SKM-1 treated with dmso at 0.1 percent for 144 hours (cell line): Measurements from ENCODE around the gene TMEM198.

Experiments used
- DNase-seq: peaks from one replicate; lab custom pipeline; 2025; ENCODE audit not compliant: unreplicated experiment; lab: John Stamatoyannopoulos, UW

The TMEM198 gene, protein sequence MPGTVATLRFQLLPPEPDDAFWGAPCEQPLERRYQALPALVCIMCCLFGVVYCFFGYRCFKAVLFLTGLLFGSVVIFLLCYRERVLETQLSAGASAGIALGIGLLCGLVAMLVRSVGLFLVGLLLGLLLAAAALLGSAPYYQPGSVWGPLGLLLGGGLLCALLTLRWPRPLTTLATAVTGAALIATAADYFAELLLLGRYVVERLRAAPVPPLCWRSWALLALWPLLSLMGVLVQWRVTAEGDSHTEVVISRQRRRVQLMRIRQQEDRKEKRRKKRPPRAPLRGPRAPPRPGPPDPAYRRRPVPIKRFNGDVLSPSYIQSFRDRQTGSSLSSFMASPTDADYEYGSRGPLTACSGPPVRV

DNA sequence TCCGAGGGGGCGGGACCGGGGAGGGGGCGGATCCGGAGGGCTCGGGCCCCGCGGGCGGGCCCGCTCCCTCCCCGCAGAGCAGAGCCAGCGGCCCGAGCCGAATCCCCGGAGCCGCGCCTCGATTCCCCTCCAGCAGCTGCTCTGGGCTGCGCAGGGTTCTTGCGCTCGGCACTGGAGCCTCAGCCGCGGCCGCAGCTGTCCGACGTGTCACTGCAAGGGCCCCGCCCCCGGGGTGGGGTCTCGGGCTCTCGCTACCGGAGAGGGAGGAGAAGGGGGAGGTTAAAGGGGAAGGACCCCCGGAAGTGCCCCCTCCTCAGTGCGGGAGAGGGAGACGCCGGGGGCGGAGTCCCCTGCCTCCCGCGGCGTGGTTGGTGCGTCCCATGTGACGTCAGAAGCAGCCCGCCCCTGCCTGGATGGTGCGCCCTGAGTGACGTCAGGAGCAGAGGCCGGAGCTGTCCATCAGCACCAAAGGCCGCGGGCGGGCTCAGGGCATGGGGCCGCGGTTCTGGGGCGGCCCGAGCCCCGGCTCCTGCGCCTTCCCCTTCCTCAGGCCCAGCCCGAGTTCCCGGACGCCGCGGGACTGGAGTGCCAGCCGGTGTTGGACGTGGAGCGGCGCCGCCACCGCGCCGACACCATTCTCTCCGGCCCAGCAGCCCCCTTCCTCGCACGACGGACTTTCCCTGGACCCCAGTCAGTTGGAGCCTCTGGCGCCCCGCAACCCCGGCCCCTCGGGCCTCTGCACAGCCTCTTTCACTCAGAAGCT, at the start of gene TMEM198, which contains the start of gene CHPF:
Gene TMEM198 (plus strand): TSS at position 433 of the 763 bp plus-strand sequence. CDS start 700 bp downstream, outside the sequence.
Gene CHPF (minus strand): TSS at position 214 of the 763 bp plus-strand sequence. CDS start 271 bp downstream, outside the sequence.
- DNase-seq = peak; percentile 92

DNA sequence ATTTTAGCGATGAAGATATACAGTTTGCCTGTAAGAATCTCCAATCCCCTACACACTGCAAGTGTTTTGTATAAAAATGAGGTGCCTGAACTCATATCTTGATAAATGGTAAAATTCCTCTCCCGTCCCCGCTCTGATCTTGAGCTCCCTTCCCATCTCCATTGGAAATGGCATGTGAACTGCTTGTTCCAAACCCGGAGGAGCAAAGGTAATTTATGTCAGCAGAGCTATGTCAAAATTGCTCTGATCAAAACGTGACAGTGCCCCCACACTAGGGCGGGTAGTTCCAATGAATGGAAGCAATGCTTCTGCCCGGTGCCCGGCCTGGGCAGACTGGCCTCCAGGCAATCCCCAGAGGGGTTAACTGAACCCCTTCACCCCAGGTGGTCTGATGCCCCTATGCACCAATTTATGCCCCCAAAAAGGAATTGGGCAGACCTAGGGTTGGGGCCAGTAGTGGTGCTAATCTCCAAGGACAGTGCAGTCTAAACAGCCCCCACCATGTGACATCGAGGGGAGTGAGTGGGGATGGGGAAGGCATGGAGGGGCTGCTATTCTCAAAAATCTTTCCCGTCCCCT, 48.8 kb upstream of the TMEM198 start:
- DNase-seq = no peak

DNA sequence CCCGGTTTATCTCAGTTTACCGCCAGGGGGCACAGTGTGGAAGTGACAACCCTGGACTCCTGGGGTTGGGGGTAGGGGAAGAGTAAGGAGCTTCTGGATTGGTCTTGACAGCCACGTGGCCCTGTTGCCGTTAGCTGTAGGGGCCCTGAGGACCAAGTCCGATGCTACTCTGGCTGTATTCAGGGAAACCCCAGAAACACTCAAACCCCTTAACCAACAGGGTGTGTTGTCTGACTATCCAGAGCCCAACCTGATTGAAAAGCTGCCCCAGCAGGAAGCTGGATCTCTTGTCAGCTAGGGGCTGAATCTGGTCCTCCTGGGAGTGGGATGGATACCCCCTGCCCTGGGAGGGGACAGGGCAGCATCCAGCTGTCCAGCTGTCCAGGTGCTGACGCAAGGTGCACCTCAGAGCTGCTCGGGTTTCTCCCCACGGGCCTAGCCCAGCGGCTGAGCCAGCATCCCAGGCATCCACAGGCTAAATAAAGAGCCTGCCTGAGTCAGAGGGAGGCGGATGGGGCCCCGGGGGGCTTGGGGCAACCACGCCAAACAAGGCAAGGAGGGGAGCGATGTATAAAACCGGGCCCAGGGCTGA, 48.2 kb upstream of the TMEM198 start:
- DNase-seq = peak; percentile 75

DNA sequence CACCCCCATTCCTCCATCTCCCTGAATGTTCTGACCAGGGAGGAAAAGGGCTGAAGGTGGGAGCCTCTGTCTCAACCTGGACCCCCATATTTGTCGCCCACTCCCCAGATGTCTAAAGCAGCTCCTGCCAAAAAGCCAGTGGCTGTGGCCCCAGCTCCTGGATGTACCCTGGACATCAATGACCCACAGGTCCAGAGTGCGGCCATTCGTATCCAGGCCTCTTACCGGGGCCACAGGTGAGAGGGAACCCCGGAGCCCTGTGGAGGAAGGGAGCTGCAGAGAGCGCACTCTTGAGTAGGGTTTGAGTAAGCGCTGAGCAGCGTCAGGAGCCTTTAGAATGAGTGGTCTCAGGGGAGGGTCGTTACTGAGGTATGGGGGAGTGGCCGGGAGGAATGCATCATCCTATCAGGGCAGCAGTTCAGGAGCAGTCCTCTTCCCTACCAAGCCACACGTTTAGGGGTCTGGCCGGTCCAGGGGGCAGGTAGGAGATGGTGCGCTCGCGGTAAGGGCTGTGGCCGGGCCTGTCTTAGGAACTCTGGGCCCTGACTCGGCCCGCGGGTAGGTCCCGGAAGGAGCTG, 47.5 kb upstream of the TMEM198 start:
- no peak for DNase-seq

DNA sequence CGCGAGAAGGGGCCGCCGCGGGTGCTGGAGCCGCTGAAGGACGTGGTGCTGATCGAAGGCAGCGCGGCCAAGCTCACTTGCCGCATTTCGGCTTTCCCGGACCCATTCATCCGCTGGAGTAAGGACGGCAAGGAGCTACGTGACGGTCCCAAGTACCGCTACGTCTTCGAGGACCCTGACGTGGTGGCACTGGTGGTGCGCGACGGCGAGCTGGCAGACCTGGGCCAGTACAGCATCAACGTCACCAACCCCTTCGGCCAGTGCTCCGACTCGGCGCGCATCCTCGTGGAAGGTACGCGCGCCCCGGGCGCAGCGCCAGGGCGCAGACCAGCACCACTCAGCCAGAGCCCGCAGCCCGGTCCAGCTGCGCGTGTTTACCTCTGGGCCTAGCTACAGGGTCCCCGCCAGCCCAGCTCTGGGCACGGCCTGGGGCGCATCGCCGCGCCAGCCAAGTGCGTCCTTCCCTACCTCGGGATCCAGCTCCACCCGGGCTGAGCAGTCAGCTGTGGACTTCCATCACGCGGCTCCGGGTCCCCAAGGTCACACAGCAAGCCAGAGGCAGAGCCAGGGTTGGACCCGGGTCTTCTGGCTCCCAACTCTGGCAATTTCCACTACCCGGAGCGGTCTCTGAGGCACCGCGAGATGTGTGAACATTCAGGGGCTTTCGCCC, 46.9 kb upstream of the TMEM198 start:
- no peak for DNase-seq

DNA sequence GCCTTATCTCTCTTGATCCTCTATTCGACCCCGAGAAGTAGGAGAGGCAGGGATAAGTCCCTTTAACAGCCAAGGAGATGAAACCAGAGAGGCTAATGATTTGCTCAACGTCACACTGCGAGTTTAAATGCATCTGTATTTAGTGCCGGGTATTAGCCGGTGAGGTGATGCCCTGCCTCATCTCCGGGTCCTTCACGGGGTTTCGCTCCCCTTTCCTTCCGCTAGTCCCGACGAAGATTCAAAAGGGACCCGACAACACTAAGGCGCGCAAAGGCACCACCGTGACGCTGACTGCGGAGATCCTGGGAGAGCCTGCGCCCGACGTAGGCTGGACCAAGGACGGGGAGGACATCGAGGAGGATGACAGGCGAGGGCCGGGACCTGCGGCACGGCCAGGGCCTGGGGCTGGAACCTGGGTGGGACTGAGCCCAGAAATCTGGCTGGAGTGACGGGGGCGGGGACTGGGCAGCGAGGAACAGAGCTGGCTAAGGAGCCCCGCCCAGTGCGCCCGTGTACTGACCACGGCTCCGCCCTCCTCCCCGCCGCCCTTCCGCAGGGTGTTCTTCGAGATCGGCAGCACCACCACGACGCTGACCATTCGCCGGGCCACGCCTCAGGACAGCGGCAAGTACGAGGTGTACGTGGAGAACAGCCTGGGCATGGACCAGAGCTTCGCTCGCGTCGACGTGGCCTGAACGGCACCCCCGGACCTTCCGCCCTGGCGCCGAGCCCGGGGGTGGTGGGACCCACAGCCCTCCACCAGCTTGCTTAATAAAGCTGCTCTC, 46.1 kb upstream of the TMEM198 start:
- peak; percentile 49 for DNase-seq

DNA sequence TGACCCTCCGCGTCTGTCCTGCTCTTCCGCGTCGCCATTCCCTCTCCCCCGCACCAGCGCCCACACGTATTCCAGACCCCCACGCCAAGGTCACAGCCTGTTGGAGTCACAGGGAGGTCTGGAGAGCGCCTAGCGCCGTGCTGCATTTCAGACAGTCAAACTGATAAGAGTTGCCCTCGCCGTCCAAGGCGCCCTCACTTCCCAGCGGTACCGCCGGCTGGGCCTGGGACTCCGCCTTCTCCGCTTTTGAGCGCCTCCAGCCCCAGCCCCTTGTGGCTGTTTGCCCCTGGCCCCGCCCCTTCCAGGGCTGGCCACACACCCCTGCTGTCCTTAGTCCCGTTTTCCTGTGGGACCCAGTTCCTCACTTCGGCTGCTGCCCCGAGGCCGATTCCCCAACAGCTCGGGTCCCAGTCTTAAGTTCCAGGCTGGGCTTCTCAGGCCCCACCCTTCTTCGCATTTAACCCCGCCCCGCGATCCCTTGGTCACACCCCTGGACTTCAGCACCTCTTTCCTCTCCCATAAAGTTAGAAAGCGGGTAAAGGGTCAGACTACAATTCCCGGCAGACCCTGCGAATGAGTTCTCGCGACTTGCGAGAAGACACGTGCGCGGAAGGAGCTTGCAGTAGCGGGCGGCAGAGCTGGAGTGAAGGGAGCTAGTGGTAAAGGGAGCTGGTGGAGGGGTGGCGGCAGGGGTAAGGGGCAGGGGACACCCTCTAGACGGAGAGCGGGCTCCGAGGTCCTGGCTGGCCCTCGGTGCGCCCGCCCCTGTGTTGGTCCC, 45.4 kb upstream of the TMEM198 start, which contains the start of gene GMPPA:
Gene GMPPA (plus strand): TSS at position 612 of the 778 bp plus-strand sequence. CDS start 1,085 bp downstream, outside the sequence.
- peak; percentile 97 for DNase-seq

DNA sequence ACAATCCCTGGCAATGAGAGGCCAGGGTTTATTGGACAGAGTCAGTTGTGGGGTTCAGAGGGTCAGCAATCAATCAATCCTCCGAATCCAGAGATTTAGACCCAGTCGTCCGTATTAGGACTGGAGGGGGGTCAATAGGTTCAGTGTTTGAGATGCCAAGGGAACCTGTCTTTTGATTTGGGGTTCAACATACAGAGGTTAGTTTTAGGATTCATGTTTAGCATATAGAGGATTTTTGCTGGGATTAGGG, 44.8 kb upstream of the TMEM198 start:
- no peak for DNase-seq

DNA sequence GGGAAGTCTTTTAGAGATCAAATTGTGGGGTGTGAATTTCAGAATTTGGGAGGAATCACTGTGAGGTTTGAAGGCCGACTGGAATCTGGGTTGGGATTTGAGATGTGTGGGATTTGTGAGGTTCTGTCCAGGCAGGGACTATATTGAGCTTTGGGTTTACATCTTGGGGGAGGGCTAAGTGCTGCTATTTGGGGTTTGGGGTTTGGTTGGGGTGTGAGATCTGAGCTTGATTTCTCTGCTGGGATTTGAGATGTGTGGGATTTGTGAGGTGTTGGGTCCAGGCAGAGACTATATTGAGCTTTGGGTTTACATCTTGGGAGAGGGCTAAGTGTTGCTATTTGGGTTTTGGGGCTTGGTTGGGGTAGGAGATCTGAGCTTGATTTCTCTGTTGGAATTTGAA, 44.3 kb upstream of the TMEM198 start:
- no peak for DNase-seq

DNA sequence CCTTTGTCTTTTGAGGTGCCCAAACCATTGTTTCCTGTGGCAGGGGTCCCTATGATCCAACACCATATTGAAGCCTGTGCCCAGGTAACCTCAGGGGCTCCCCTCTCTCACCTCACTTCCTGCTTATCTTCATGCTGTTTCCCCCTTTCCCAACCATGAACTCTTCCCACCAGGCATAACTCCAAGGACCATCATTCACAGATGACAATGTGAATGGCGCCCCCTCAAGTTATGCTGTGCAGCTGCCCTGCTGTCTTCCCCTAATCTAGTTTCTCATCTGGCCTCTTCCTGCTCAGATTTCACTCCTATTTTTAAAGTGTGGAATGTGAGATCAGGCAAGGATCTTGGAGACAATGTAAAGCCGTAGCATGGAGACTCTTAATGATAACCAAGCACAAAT, 43.7 kb upstream of the TMEM198 start:
- no peak for DNase-seq

DNA sequence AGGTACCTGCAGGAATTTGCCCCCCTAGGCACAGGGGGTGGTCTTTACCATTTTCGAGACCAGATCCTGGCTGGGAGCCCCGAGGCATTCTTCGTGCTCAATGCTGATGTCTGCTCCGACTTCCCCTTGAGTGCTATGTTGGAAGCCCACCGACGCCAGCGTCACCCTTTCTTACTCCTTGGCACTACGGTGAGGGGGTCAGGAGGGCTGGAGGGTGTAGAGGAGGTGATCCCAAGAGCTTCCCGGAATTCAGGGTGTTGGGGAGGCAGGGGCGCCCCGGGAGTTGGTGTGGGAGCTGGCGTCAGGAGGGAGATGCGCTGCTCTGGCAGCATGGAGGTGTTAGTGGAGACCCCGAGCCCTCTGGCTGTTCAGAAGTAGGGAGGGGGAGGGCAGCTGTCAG, 42.0 kb upstream of the TMEM198 start:
- no peak for DNase-seq

DNA sequence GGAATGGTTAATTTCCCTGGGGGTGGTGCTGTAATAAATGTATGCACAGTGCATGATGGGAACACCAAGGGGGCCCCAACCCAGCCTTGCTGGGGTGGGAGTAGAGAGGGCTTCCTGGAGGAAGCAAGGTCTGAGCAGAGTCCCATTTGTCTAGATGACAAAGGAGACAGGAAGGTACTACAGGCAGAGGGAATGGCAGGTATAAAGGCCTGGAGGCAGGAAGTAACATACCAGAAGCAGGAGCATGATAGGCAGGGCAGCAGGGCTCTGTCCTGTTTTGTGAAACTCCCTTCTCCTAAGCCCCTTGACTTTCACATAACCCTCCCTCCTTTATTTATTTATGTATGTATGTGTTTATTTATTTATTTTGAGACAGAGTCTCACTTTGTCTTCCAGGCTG, 41.2 kb upstream of the TMEM198 start:
- DNase-seq = no peak

DNA sequence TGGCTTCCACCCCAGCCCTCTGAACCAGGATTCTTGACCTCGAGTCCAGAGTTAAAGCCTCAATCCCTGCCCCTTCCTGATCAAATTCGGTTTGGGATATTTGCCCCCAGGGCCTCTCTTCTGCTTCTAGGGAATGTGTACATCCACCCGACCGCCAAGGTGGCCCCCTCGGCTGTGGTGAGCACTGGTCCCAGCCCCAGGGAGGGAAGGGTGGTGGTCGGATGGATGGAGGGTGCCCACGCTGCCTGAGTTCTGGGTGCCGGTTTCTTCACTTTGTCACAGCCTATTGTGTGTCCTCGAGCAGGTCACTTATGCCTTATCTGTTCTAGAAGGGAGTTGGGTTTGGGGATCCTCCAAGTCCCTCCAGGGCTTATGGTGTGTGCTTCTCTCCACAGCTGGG, 38.2 kb upstream of the TMEM198 start:
- no peak for DNase-seq

DNA sequence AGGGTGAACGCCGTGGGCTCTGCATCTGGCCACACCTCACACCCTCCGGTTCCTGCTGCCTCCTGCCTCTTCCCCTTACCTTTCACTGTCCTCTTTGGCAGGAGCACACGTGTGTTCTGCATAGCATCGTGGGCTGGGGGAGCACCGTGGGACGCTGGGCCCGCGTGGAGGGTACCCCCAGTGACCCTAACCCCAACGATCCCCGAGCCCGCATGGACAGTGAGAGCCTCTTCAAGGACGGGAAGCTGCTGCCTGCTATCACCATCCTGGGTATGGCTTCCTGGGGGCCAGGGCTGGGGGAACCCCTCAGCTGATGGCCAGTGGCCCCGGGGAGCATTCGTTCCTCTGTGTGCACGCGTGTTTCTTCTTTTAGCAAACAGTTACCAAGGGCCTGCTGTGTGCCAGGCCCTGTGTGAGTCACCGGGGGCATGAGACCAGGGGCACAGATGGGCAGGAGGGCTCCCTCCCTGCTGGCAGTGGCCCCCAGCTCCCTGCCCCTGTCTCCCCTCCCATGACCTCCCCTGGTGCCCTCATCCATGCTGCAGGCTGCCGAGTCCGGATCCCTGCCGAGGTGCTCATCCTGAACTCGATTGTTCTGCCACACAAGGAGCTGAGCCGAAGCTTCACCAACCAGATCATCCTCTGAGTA, 37.6 kb upstream of the TMEM198 start:
- no peak for DNase-seq

DNA sequence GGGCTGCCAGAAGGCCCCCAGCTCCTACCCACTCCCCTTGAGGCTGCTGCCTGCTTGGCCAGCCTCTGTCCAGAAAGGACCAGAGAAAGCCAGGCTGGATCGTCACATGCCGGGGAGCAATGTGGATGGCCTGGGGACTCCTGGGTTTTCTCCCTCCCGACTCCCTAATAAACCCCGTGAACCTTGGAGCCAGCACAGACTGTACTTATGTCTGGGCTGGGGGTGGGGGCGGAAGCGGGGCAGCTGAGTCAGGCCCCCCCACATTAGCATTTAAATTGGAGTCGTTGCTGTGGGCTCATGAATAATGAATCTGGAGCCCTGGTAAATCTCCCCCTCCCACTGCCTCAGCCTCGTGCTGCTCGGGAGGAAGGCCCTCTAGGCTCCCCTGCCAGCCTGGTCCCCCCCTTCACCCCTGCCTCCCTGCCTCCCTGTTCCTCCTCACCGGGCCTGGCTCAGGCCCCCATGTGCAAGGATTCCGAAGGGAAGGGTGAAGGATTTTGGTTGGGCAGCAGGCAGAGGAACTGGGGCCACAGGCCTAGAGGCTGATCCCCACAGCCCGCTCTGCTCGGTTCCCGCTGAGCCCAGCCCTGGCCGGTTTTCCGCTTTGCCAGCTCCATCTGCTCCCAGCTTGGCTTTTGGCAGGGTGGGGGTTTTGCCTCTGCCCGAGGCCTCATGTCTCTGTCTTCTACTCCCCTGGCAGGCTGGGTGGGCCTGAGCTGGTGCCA, 36.9 kb upstream of the TMEM198 start:
- DNase-seq = no peak

DNA sequence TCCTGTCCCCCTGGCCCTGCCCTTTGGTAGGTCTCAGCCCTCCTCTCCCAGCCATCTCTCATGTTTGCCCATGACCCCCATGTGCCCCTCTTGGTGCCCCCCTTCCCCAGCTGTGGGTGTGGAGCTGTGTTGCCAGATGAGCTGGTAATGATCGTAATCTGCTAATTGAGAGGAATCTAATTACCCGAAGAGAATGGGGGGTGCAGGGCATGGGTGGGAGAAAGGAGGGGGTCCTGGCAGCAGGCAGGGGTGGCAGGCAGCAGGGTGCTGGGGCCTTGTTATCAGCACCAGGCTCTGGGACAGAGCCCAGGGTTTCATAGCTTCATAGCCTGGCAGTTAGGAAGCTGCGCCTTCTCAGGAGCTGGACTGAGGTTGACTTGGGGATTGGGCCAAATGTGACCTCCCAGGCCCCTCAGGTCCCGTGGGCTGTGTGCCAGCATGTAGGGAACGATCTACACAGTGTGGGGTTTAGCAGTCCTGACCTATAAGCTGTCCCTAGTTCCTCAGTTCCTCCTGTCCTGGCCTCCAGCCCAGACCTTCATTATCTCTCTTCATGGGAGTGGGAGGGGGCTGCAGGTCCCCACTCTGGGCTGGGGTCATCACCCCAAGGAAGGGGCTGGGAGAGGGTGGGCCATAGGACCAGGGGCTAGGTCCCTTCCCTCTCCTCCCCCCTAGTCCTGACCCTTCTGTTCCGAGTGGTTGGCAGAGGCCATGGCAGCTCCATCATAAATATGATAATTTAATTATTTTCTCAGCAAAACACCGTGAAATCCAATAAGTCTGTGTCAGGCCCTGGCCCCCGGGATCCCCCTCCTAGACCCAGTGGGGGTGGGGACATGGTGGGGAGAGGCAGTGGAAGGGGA, 36.0 kb upstream of the TMEM198 start:
- no peak for DNase-seq

DNA sequence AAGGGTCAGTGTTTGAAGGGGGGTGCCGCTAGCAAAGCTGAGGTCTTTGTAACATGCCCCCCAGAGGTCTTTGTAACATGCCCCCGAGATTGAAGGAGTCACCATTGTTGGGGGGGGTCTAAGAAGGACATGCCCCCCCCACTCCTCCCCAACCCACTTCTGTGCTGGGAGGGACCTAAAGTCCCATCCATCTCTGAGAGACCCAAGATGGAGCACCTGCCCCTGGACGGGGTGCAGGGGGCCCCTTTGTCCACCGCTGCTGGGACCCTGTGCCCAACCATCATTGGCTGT, 35.4 kb upstream of the TMEM198 start:
- no peak for DNase-seq
